ENCODE measurements around the gene MSH6. TPM values are rescaled to one million over a fixed set of nuclear protein-coding genes. Genes with fewer than 3 reads are reported as not detected.

Gene MSH6
- total and polyA plus RNA-seq, 2 experiments from 2014 or later, result 109 to 311 TPM

DNA sequence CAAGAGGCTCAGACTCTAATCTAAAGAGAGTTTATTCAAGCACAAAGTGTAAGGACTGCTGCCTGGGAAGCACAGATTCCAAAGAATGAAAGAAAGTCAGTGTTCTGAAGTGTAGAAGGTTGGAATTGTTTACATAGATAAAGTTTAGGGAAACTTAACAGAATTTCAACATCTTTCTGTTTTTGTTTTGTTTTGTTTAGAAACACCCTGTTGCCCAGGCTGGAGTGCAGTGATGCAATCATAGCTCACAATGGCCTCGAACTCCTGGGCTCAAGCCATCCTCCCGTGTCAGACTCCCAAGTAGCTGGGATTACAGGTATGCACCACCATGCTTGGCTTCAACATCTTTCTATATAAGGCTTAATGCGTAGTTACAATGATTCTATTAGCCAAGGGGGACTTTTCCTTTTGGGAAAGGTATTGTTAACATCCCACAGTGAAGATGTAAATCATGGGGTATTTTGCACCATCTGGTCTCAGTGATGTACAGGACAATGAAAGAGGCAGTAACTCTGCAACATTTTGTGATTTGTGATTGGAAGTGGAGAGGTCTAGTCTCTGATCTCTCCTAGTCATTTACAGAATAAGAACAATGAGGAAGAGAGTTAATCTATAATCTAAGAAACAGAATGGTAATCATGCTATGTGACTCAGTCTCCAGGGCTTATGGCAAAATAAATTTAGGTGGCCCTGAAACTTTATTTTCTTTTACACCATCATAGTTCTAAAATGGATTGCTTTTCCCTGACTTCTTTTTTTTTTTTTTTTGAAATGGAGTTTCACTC is 45.6 kb upstream of the MSH6 start (continued):
- TF ChIP-seq, protein P1, sequence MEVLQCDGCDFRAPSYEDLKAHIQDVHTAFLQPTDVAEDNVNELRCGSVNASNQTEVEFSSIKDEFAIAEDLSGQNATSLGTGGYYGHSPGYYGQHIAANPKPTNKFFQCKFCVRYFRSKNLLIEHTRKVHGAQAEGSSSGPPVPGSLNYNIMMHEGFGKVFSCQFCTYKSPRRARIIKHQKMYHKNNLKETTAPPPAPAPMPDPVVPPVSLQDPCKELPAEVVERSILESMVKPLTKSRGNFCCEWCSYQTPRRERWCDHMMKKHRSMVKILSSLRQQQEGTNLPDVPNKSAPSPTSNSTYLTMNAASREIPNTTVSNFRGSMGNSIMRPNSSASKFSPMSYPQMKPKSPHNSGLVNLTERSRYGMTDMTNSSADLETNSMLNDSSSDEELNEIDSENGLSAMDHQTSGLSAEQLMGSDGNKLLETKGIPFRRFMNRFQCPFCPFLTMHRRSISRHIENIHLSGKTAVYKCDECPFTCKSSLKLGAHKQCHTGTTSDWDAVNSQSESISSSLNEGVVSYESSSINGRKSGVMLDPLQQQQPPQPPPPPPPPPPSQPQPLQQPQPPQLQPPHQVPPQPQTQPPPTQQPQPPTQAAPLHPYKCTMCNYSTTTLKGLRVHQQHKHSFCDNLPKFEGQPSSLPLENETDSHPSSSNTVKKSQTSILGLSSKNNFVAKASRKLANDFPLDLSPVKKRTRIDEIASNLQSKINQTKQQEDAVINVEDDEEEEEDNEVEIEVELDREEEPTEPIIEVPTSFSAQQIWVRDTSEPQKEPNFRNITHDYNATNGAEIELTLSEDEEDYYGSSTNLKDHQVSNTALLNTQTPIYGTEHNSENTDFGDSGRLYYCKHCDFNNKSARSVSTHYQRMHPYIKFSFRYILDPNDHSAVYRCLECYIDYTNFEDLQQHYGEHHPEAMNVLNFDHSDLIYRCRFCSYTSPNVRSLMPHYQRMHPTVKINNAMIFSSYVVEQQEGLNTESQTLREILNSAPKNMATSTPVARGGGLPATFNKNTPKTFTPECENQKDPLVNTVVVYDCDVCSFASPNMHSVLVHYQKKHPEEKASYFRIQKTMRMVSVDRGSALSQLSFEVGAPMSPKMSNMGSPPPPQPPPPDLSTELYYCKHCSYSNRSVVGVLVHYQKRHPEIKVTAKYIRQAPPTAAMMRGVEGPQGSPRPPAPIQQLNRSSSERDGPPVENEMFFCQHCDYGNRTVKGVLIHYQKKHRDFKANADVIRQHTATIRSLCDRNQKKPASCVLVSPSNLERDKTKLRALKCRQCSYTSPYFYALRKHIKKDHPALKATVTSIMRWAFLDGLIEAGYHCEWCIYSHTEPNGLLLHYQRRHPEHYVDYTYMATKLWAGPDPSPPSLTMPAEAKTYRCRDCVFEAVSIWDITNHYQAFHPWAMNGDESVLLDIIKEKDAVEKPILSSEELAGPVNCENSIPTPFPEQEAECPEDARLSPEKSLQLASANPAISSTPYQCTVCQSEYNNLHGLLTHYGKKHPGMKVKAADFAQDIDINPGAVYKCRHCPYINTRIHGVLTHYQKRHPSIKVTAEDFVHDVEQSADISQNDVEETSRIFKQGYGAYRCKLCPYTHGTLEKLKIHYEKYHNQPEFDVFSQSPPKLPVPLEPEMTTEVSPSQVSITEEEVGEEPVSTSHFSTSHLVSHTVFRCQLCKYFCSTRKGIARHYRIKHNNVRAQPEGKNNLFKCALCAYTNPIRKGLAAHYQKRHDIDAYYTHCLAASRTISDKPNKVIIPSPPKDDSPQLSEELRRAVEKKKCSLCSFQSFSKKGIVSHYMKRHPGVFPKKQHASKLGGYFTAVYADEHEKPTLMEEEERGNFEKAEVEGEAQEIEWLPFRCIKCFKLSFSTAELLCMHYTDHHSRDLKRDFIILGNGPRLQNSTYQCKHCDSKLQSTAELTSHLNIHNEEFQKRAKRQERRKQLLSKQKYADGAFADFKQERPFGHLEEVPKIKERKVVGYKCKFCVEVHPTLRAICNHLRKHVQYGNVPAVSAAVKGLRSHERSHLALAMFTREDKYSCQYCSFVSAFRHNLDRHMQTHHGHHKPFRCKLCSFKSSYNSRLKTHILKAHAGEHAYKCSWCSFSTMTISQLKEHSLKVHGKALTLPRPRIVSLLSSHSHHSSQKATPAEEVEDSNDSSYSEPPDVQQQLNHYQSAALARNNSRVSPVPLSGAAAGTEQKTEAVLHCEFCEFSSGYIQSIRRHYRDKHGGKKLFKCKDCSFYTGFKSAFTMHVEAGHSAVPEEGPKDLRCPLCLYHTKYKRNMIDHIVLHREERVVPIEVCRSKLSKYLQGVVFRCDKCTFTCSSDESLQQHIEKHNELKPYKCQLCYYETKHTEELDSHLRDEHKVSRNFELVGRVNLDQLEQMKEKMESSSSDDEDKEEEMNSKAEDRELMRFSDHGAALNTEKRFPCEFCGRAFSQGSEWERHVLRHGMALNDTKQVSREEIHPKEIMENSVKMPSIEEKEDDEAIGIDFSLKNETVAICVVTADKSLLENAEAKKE (CRISPR knock-in tag; IDR thresholded peaks at IDR 0.05), result no peak
- TF ChIP-seq, protein P2, sequence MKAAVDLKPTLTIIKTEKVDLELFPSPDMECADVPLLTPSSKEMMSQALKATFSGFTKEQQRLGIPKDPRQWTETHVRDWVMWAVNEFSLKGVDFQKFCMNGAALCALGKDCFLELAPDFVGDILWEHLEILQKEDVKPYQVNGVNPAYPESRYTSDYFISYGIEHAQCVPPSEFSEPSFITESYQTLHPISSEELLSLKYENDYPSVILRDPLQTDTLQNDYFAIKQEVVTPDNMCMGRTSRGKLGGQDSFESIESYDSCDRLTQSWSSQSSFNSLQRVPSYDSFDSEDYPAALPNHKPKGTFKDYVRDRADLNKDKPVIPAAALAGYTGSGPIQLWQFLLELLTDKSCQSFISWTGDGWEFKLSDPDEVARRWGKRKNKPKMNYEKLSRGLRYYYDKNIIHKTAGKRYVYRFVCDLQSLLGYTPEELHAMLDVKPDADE (IDR thresholded peaks at IDR 0.05), result no peak
- TF ChIP-seq POLR2AphosphoS5 (IDR thresholded peaks at IDR 0.05; ENCODE audit: low read depth), result no peak
- TF ChIP-seq ZNF114 (CRISPR knock-in tag; IDR thresholded peaks at IDR 0.05), result no peak
- TF ChIP-seq, protein P3, sequence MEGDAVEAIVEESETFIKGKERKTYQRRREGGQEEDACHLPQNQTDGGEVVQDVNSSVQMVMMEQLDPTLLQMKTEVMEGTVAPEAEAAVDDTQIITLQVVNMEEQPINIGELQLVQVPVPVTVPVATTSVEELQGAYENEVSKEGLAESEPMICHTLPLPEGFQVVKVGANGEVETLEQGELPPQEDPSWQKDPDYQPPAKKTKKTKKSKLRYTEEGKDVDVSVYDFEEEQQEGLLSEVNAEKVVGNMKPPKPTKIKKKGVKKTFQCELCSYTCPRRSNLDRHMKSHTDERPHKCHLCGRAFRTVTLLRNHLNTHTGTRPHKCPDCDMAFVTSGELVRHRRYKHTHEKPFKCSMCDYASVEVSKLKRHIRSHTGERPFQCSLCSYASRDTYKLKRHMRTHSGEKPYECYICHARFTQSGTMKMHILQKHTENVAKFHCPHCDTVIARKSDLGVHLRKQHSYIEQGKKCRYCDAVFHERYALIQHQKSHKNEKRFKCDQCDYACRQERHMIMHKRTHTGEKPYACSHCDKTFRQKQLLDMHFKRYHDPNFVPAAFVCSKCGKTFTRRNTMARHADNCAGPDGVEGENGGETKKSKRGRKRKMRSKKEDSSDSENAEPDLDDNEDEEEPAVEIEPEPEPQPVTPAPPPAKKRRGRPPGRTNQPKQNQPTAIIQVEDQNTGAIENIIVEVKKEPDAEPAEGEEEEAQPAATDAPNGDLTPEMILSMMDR (conservative IDR thresholded peaks at IDR 0.05; ENCODE audit: low read depth in 2 of 2), result no peak

Measured in GM23338 (cell line).